ENCODE data around the gene FCN1. TPM values are rescaled to one million over a fixed set of nuclear protein-coding genes. Genes with fewer than 3 reads are reported as not detected.

Gene FCN1
- total and polyA plus RNA-seq, 2 of the 8 experiments (the other 6 are each of a cell fraction or from before 2014, with no cell fraction given): not detected

DNA sequence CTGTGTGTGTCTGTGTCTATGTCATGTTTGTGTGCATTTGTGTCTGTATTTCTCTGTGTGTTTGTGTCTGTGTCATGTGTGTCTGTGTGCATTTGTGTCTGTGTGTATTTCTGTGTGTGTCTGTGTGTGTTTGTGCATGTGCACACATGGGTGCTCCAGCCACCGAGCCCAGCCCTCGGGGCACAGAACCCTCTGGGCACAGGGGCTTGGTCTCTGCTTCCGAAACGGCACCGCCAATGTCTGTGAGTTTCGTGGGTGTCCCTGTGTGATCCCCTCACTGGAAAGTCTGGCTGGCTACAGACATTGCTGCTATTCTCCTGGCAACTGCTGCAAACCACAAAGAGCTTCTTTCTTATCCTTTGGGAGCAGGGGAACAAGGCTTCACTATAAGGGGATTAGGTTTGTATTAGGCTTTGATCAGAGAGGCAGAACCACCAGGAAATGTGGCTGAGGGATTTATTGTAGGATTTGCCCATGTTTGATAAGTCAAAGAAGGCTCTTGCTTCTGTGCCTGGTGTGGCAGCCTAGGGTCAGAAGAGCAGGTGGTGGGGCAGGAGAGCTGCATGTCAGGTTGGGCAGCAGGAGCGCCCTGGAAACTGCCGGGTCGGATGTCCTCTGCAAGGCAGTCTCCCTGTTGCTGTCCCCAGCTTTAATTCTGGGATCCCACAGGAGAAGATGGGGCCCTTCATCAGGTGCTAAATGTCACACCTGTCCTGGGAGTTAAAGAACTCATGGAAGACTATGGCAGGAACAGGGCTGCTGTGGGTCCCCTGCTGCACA, 39.6 kb upstream of the FCN1 start:
- H3K56ac ChIP-seq (replicated peaks; ENCODE audit: insufficient read length, low read depth, low read length): peak overlapping the region; percentile 0
- no peak overlapping the region for H3K23ac ChIP-seq (ENCODE audit: insufficient read length)
- H2BK20ac ChIP-seq (ENCODE audit: low read length): 0 out of 2 replicates have a peak overlapping the region, but pooled peaks have one; percentile 1
- H3K79me2 ChIP-seq (ENCODE audit: control insufficient read depth in 1 of 2, insufficient read depth in 2 of 2, low read length in 2 of 2): no peaks in the 10 kb centered on the region
- 0 out of 7 replicates have a peak overlapping the region, but pooled peaks of 1 of the 4 experiments have one; percentile 13 for H3K9ac ChIP-seq (replicated peaks in 1 of 4; ENCODE audit: extremely low read depth in 1 of 4, low read depth in 3 of 4, low read length in 3 of 4)
- FAIRE-seq: no peak
- H3K4me2 ChIP-seq (ENCODE audit: insufficient read depth in 1 of 2, low read depth in 2 of 2, low read length in 2 of 2): no peak overlapping the region
- H3K14ac ChIP-seq (ENCODE audit: insufficient read length): no peak overlapping the region
- no peak overlapping the region for H3K27ac ChIP-seq (ENCODE audit: low read depth, low read length)
- no peak overlapping the region for H3K18ac ChIP-seq (ENCODE audit: extremely low read depth, low read length)
- H4K91ac ChIP-seq (replicated peaks; ENCODE audit: insufficient read length, low read length): no peak overlapping the region
- no peaks in the 10 kb centered on the region for H3K27me3 ChIP-seq (replicated peaks in 1 of 4; ENCODE audit: control insufficient read depth in 3 of 4, extremely low read depth in 1 of 4, insufficient read depth in 3 of 4, low read length in 3 of 4)
- H2BK15ac ChIP-seq (ENCODE audit: low read length): no peak overlapping the region
- H2BK12ac ChIP-seq (ENCODE audit: low read depth, low read length): no peak overlapping the region; the same call in 1 of the 2 replicates
- H4K8ac ChIP-seq (ENCODE audit: extremely low read depth, insufficient read depth, low read length): no peak overlapping the region
- no peaks in the 10 kb centered on the region for H3K4me1 ChIP-seq (replicated peaks in 1 of 4; ENCODE audit: control insufficient read depth in 3 of 4, insufficient read depth in 4 of 4, low read length in 3 of 4)
- H3K4me3 ChIP-seq (ENCODE audit: extremely low read depth in 1 of 4, insufficient read depth in 2 of 4, low read depth in 3 of 4, low read length in 4 of 4): no peak overlapping the region
- peaks cover 0 to 2% of the 10 kb centered on the region in 2 experiments for H4K20me1 ChIP-seq (replicated peaks in 1 of 2; ENCODE audit: control insufficient read depth in 1 of 2, insufficient read depth in 2 of 2, low read length in 2 of 2)
- H3K4ac ChIP-seq (replicated peaks; ENCODE audit: insufficient read length, low read depth, low read length): no peak overlapping the region
- H2BK120ac ChIP-seq (replicated peaks; ENCODE audit: low read depth, low read length): no peak overlapping the region
- no peaks in the 10 kb centered on the region for H3K36me3 ChIP-seq (ENCODE audit: control insufficient read depth in 2 of 4, insufficient read depth in 4 of 4, low read length in 3 of 4)
- H3K79me1 ChIP-seq (ENCODE audit: low read depth, low read length): no peaks in the 10 kb centered on the region
- 96% methylated on average over 9 of the region's 9 CpGs; no CpG with 5 or more reads in 1 of the 2 experiments for WGBS, 2 experiments (ENCODE audit: extremely low coverage in 1 of 2, insufficient coverage in 1 of 2, insufficient read length in 1 of 2, insufficient replicate concordance in 2 of 2, low coverage in 1 of 2, low lambda C conversion rate in 2 of 2, missing lambda C conversion rate in 1 of 2)
- no peak overlapping the region for H2AFZ ChIP-seq (ENCODE audit: low read length)
- peaks cover 7% of the 10 kb centered on the region; the same call in 1 of the 2 replicates for H3K23me2 ChIP-seq (ENCODE audit: low read depth, low read length)
- no peaks in the 10 kb centered on the region for H3K9me3 ChIP-seq (ENCODE audit: insufficient read depth in 2 of 2, low read depth in 1 of 2, low read length in 1 of 2)
- POLR2A ChIA-PET (ENCODE audit: partially characterized antibody): no interaction called here
- H4K5ac ChIP-seq (ENCODE audit: insufficient read length, low read depth, low read length): no peak overlapping the region
- H2BK5ac ChIP-seq (ENCODE audit: low read depth, low read length): peak overlapping the region; percentile 12; the same call in 1 of the 2 replicates
- DNase-seq (ENCODE audit: low read depth in 1 of 2, low spot score in 2 of 2): no peak
- 0 out of 2 replicates have a peak overlapping the region, but pooled peaks have one; percentile 65 for H2AK5ac ChIP-seq (ENCODE audit: low read depth, low read length)
- CTCF ChIA-PET (ENCODE audit: partially characterized antibody): interaction anchor here (1.2 kb wide), 1 partner anchor 10 kb away, joined by 3 read pairs; no protein-coding TSS in a partner anchor
- no peak for TF ChIP-seq CBX5 (IDR thresholded peaks at IDR 0.05; ENCODE audit: low read depth, low read length)
- no peak for TF ChIP-seq SIN3A (conservative IDR thresholded peaks at IDR 0.05 in 1 of 2, IDR thresholded peaks at IDR 0.05 in 1 of 2; ENCODE audit: low read depth in 1 of 2, low read length in 2 of 2)
- no peak for TF ChIP-seq YY1 (IDR thresholded peaks at IDR 0.05; ENCODE audit: low read depth, low read length)
- TF ChIP-seq, protein P1, sequence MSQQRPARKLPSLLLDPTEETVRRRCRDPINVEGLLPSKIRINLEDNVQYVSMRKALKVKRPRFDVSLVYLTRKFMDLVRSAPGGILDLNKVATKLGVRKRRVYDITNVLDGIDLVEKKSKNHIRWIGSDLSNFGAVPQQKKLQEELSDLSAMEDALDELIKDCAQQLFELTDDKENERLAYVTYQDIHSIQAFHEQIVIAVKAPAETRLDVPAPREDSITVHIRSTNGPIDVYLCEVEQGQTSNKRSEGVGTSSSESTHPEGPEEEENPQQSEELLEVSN (IDR thresholded peaks at IDR 0.05): no peak
- TF ChIP-seq, protein P2, sequence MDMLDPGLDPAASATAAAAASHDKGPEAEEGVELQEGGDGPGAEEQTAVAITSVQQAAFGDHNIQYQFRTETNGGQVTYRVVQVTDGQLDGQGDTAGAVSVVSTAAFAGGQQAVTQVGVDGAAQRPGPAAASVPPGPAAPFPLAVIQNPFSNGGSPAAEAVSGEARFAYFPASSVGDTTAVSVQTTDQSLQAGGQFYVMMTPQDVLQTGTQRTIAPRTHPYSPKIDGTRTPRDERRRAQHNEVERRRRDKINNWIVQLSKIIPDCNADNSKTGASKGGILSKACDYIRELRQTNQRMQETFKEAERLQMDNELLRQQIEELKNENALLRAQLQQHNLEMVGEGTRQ (IDR thresholded peaks at IDR 0.05; ENCODE audit: low read length): no peak
- TF ChIP-seq PHF8 (conservative IDR thresholded peaks at IDR 0.05; ENCODE audit: low read depth, low read length): no peak
- no peak for TF ChIP-seq EZH2 (IDR thresholded peaks at IDR 0.05; ENCODE audit: low read depth, low read length, severe bottlenecking)
- TF ChIP-seq KDM1A (IDR thresholded peaks at IDR 0.05; ENCODE audit: borderline replicate concordance, low read length): no peak
- TF ChIP-seq CHD1 (IDR thresholded peaks at IDR 0.05; ENCODE audit: low read depth, low read length): no peak
- TF ChIP-seq SP1 (IDR thresholded peaks at IDR 0.05; ENCODE audit: low read depth, low read length): no peak

Measured in H1 (cell line).